Stomach (tissue), 4 donors: ENCODE data around the gene SNAPC2.

Experiments used
- EP300 ChIP-seq: sonication (generic); formaldehyde crosslinking; IDR thresholded peaks from one replicate; pipeline ENCODE4 v1.6.1; 2017; ENCODE audit warnings: antibody characterized with exemption
- POLR2A ChIP-seq, 4 donors: fragments of 450-650 bp; IDR thresholded peaks; one replicate each; pipeline ENCODE4 v1.6.1; 2016; ENCODE audit warnings: antibody characterized with exemption in 4 of 4, control low read depth in 2 of 4, mild to moderate bottlenecking in 1 of 4, moderate library complexity in 1 of 4
- POLR2AphosphoS5 ChIP-seq, 3 donors: sonication (generic); formaldehyde crosslinking; IDR thresholded peaks; one replicate each; pipeline ENCODE4 v1.6.1; 2016; ENCODE audit warnings: antibody characterized with exemption in 3 of 3
- TF ChIP-seq, protein P1 (sequence below), 7 experiments: fragments of 450-650 bp in 4 of 7; fragments of 200-600 bp in 3 of 7; sonication (generic) in 3 of 7; IDR thresholded peaks; one replicate each; pipeline ENCODE4 v1.5.1; 2016 to 2019; ENCODE audit warnings: antibody characterized with exemption in 7 of 7, control low read depth in 2 of 7, mild to moderate bottlenecking in 1 of 7

- TF ChIP-seq, protein P1, sequence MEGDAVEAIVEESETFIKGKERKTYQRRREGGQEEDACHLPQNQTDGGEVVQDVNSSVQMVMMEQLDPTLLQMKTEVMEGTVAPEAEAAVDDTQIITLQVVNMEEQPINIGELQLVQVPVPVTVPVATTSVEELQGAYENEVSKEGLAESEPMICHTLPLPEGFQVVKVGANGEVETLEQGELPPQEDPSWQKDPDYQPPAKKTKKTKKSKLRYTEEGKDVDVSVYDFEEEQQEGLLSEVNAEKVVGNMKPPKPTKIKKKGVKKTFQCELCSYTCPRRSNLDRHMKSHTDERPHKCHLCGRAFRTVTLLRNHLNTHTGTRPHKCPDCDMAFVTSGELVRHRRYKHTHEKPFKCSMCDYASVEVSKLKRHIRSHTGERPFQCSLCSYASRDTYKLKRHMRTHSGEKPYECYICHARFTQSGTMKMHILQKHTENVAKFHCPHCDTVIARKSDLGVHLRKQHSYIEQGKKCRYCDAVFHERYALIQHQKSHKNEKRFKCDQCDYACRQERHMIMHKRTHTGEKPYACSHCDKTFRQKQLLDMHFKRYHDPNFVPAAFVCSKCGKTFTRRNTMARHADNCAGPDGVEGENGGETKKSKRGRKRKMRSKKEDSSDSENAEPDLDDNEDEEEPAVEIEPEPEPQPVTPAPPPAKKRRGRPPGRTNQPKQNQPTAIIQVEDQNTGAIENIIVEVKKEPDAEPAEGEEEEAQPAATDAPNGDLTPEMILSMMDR (IDR thresholded peaks at IDR 0.05): peak in 1 of 7 experiments; percentile 23
- TF ChIP-seq EP300 (no peak), POLR2AphosphoS5 (IDR thresholded peaks at IDR 0.05) (no peak), POLR2A (IDR thresholded peaks at IDR 0.05) (no peak)
Observed at GRCh38 chr19:7928741-7929701, 8.9 kb downstream of the SNAPC2 start.
